DOHH2 (cell line): ENCODE data around the gene JUNB.
A peak's percentile ranks its signal among the peaks of the same experiment; 100 is the strongest.

Source experiments
- H3F3A ChIP-seq: fragments of 200-600 bp; sonication (generic), shearing (Covaris generic); 2 replicates; pipeline ENCODE4 v1.6.0; 2016; ENCODE audit warnings: antibody characterized with exemption, mild to moderate bottlenecking; ENCODE audit not compliant: control insufficient read depth, insufficient read depth
- H3K27ac ChIP-seq: fragments of 200-600 bp; sonication (generic); 2 replicates; pipeline ENCODE4 v1.5.1; 2014; ENCODE audit warnings: low read depth, mild to moderate bottlenecking, low read length, moderate library complexity
- H3K27me3 ChIP-seq: fragments of 200-600 bp; sonication (generic); 2 replicates; pipeline ENCODE4 v1.6.1; 2014; ENCODE audit warnings: mild to moderate bottlenecking, low read length, mixed read lengths; ENCODE audit not compliant: control insufficient read depth
- H3K36me3 ChIP-seq: fragments of 200-600 bp; sonication (generic); 2 replicates; pipeline ENCODE4 v1.6.1; 2014; ENCODE audit warnings: mild to moderate bottlenecking, low read length, moderate library complexity, mixed read lengths; ENCODE audit not compliant: control insufficient read depth
- H3K4me1 ChIP-seq: fragments of 200-600 bp; sonication (generic); 2 replicates; pipeline ENCODE4 v1.6.1; 2014; ENCODE audit warnings: mild to moderate bottlenecking, low read length, mixed read lengths; ENCODE audit not compliant: control insufficient read depth
- H3K4me2 ChIP-seq: fragments of 200-600 bp; sonication (generic); 2 replicates; pipeline ENCODE4 v1.6.0; 2014; ENCODE audit warnings: mild to moderate bottlenecking, low read length, moderate library complexity
- H3K4me3 ChIP-seq: fragments of 200-600 bp; sonication (generic); 2 replicates; pipeline ENCODE4 v1.5.1; 2014; ENCODE audit warnings: mild to moderate bottlenecking, low read length, mixed read lengths
- H3K79me2 ChIP-seq: fragments of 200-600 bp; sonication (generic); 2 replicates; pipeline ENCODE4 v1.6.1; 2014; ENCODE audit warnings: mild to moderate bottlenecking, low read length, mixed read lengths; ENCODE audit not compliant: control insufficient read depth
- H3K9me2 ChIP-seq: fragments of 200-600 bp; sonication (generic); replicated peaks from 2 replicates; pipeline ENCODE4 v1.6.1; 2014; ENCODE audit warnings: mild to moderate bottlenecking, low read length, mixed read lengths; ENCODE audit not compliant: control insufficient read depth
- H3K9me3 ChIP-seq: fragments of 200-600 bp; sonication (generic); 2 replicates; pipeline ENCODE4 v1.6.1; 2014; ENCODE audit warnings: antibody characterized with exemption, low read length, mixed read lengths; ENCODE audit not compliant: control insufficient read depth, insufficient read depth
- H4K20me1 ChIP-seq: fragments of 200-600 bp; sonication (generic); 2 replicates; pipeline ENCODE4 v1.6.0; 2014; ENCODE audit warnings: low read depth, mild to moderate bottlenecking, antibody characterized with exemption, low read length, moderate library complexity; ENCODE audit not compliant: control insufficient read depth, insufficient read depth
- EZH2phosphoT487 ChIP-seq: fragments of 200-600 bp; sonication (generic); IDR thresholded peaks from 2 replicates; pipeline ENCODE4 v1.6.1; 2017; ENCODE audit warnings: borderline replicate concordance, mild to moderate bottlenecking, antibody characterized with exemption, low read length, moderate library complexity, mixed read lengths
- TF ChIP-seq, protein P1 (sequence below): fragments of 200-600 bp; sonication (generic); IDR thresholded peaks from one replicate; pipeline ENCODE4 v1.5.1; 2014; ENCODE audit warnings: antibody characterized with exemption, mild to moderate bottlenecking, low read depth, low read length; ENCODE audit not compliant: poor library complexity, severe bottlenecking

The JUNB gene

DNA sequence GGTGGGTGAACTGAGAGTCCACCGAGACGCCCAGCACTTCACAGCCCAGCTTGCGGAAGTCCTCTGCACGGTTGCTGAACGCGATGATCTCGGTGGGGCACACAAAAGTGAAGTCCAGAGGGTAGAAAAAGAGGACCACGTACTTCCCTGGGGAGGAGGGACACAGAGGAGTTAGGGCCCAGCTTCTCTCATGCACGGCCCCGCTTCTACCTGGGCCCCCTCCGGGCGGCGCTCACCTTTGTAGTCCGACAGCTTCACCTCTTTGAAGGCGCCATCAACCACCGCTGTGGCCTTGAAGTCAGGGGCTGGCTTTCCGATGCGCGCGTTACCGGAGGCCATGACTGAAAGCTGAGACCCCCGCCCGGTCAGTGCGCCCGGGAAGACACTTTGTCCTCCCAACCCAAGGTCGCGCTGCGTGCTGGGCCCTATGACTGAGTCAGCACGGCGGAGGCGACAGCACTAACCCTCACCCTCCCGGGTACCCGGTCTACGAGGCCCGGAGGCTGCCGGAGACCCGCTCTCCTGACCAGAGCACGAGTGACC, 9.7 kb downstream of the JUNB start:
- H3K4me1 ChIP-seq, result peaks cover 33% of the 10 kb centered on the region
- peak overlapping the region; percentile 66 for H3K4me2 ChIP-seq
- 0 out of 2 replicates have a peak overlapping the region, but pooled peaks have one; percentile 7 for H3K27ac ChIP-seq
- H3K9me3 ChIP-seq, result no peaks in the 10 kb centered on the region
- H3K27me3 ChIP-seq, result no peaks in the 10 kb centered on the region
- H3K9me2 ChIP-seq, result no peaks in the 10 kb centered on the region
- peaks cover 16% of the 10 kb centered on the region for H3K36me3 ChIP-seq
- peaks cover 21% of the 10 kb centered on the region for H3K79me2 ChIP-seq
- 0 out of 2 replicates have a peak, but pooled peaks cover 6% of the 10 kb centered on the region for H3F3A ChIP-seq
- 0 out of 2 replicates have a peak, but pooled peaks cover 3% of the 10 kb centered on the region for H4K20me1 ChIP-seq
- TF ChIP-seq EZH2phosphoT487, result no peak
- TF ChIP-seq, protein P1, sequence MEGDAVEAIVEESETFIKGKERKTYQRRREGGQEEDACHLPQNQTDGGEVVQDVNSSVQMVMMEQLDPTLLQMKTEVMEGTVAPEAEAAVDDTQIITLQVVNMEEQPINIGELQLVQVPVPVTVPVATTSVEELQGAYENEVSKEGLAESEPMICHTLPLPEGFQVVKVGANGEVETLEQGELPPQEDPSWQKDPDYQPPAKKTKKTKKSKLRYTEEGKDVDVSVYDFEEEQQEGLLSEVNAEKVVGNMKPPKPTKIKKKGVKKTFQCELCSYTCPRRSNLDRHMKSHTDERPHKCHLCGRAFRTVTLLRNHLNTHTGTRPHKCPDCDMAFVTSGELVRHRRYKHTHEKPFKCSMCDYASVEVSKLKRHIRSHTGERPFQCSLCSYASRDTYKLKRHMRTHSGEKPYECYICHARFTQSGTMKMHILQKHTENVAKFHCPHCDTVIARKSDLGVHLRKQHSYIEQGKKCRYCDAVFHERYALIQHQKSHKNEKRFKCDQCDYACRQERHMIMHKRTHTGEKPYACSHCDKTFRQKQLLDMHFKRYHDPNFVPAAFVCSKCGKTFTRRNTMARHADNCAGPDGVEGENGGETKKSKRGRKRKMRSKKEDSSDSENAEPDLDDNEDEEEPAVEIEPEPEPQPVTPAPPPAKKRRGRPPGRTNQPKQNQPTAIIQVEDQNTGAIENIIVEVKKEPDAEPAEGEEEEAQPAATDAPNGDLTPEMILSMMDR, result peak; percentile 9
- H3K4me3 ChIP-seq, result peak overlapping the region; percentile 74

DNA sequence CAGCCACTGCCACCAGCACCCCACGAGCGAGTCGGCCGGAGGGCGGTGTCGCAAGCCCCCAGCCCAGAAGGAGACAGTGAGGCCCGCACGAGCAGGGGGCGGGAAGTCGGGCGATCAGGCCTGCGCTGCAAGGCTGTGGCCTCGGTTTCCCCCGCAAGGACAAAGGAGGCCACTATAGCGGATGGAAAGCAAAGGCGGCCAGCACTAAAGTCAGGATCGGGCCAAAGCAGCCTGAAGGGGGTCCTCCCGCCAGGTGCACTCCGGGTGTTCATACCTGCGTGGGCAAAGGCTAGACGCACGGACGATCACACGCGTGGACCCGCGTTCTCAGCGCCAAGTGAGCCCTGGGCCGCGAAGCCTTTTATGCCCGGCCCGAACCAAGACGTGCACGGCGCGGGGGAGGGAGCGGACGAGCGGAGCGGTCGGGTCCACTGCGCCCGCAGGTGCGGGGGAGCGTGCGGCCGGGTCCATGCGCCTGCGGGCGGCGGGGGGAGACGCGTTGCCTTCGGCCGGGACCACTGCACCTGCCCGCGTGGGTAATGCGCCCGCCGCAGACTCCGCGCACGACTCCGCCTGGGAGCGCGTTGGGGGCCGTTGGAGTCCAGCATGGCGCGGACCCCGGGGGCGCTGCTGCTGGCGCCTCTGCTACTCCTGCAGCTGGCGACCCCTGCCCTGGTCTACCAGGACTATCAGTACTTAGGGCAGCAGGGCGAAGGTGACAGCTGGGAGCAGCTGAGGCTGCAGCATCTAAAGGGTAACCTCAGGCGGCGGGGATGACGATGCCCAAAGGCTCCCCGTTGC, 10.4 kb downstream of the JUNB start, which contains the start of the genes PRDX2 and THSD8:
TSS of gene PRDX2 (minus strand) at position 335 of the 801 bp plus-strand sequence. CDS start 539 bp downstream, outside the sequence.
TSS of gene THSD8 (plus strand) at position 604 of the 801 bp plus-strand sequence. CDS start at position 607, 3 bp downstream.
- Histone ChIP-seq H3K4me2 (peak within 1 kb of the TSS; percentile 66), H3K4me1 (peaks cover 29% of the 10 kb centered on the region), H3K36me3 (peaks cover 16% of the 10 kb centered on the region), H4K20me1 (0 out of 2 replicates have a peak, but pooled peaks cover 3% of the 10 kb centered on the region), H3K79me2 (peaks cover 23% of the 10 kb centered on the region), H3K4me3 (peak within 1 kb of the TSS; percentile 74), H3F3A (0 out of 2 replicates have a peak, but pooled peaks cover 6% of the 10 kb centered on the region), H3K9me2 (no peaks in the 10 kb centered on the region), H3K27me3 (no peaks in the 10 kb centered on the region), H3K9me3 (no peaks in the 10 kb centered on the region), H3K27ac (0 out of 2 replicates have a peak within 1 kb of the TSS, but pooled peaks have one; percentile 7)
- TF ChIP-seq, protein P1, result no peak
- no peak for TF ChIP-seq EZH2phosphoT487

DNA sequence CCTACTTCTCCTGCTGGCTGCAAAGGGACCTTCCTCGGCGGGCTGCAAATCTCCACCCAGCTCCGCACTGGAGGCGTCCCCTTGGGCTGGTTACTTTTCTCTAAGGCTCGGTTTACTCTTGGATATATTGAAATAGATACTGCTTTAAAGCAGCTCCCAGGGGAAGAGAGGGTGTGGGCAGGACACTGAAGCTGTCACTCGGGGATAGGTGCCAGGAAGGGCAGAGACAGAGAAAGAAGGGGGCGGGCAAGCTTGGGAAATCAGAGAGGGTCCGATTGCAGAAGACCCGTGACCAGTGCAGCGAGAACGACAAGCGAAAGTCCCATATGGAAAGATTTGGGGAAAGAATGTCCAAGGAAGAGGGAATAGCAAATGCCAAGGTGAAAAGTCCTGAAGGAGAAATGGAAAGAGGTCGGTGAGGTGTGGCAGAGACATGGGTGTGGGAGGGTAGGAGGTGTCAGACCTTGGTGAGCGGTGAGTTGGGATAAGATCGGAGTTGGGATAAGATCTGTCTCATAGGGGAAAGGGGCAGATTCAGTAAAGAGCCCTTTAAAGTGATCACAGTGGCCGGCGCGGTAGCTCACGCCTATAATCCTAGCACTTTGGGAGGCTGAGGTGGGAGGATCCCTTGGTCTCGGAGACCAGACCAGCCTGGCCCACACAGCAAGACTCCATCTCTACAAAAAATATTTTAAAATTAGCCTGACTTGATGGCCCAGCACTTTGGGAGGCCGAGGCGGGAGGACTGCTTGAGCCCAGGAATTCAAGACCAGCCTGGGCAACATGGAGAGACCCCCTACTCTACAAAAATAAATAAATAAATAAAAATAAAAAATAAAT, 11.2 kb downstream of the JUNB start:
- TF ChIP-seq, protein P1, result no peak
- TF ChIP-seq EZH2phosphoT487, result no peak
- H3K4me1 ChIP-seq, result peaks cover 34% of the 10 kb centered on the region
- H3K4me3 ChIP-seq, result peak overlapping the region; percentile 74
- 0 out of 2 replicates have a peak, but pooled peaks cover 3% of the 10 kb centered on the region for H4K20me1 ChIP-seq
- no peaks in the 10 kb centered on the region for H3K9me2 ChIP-seq
- peaks cover 31% of the 10 kb centered on the region for H3K79me2 ChIP-seq
- H3K36me3 ChIP-seq, result peaks cover 18% of the 10 kb centered on the region
- H3K4me2 ChIP-seq, result peak overlapping the region; percentile 66
- no peaks in the 10 kb centered on the region for H3F3A ChIP-seq
- no peaks in the 10 kb centered on the region for H3K27me3 ChIP-seq
- no peak overlapping the region for H3K27ac ChIP-seq
- no peaks in the 10 kb centered on the region for H3K9me3 ChIP-seq
